PC-9 (cell line): ENCODE data around the gene DIP2C. TPM values are rescaled to one million over a fixed set of nuclear protein-coding genes. Genes with fewer than 3 reads are reported as not detected.

ENCODE experiments used
- BruUV-seq: library from RNA; stranded (reverse); fragments of 400-500 nt; replicated peaks from 2 replicates; lab custom pipeline; 2021; lab: Mats Ljungman, UMichigan
- CTCF ChIA-PET: fragments of 300-600 bp; sonication (Branson Sonifier 250); formaldehyde crosslinking; loops from one replicate; lab custom pipeline; 2022; ENCODE audit warnings: antibody characterized with exemption; lab: Charles Lee
- POLR2A ChIA-PET: fragments of 300-600 bp; sonication (Branson Sonifier 250); formaldehyde crosslinking; loops from one replicate; lab custom pipeline; 2022; ENCODE audit warnings: antibody characterized with exemption; ENCODE audit not compliant: unreplicated experiment; lab: Charles Lee
- DNase-seq, 2 experiments: peaks; one replicate each; pipeline versions ENCODE4 v3.0.0 to v3.0.0-alpha.2; 2015 to 2022; ENCODE audit warnings: mixed read lengths in 1 of 2
- H2AFZ ChIP-seq: fragments of 200-600 bp; sonication (generic); 2 replicates; pipeline ENCODE4 v1.8.1; 2017; ENCODE audit warnings: antibody characterized with exemption
- H3F3A ChIP-seq: fragments of 200-600 bp; sonication (generic); 2 replicates; pipeline ENCODE4 v1.8.1; 2017; ENCODE audit warnings: antibody characterized with exemption, mild to moderate bottlenecking, low read depth; ENCODE audit not compliant: insufficient read depth
- H3K27ac ChIP-seq: fragments of 200-600 bp; sonication (generic); 2 replicates; pipeline ENCODE4 v1.6.1; 2016; ENCODE audit warnings: mixed run types
- H3K27me3 ChIP-seq: fragments of 200-600 bp; sonication (generic); 2 replicates; pipeline ENCODE4 v1.6.1; 2016; ENCODE audit warnings: low read depth, mixed run types; ENCODE audit not compliant: insufficient read depth
- H3K36me3 ChIP-seq: fragments of 200-600 bp; sonication (generic); 2 replicates; pipeline ENCODE4 v1.6.1; 2016; ENCODE audit warnings: low read depth, mixed run types
- H3K4me1 ChIP-seq: fragments of 200-600 bp; sonication (generic); replicated peaks from 2 replicates; pipeline ENCODE4 v1.6.1; 2016; ENCODE audit warnings: mixed run types; ENCODE audit not compliant: insufficient read depth
- H3K4me2 ChIP-seq: fragments of 200-600 bp; sonication (generic); 2 replicates; pipeline ENCODE4 v1.6.1; 2017; ENCODE audit warnings: mixed run types
- H3K4me3 ChIP-seq: fragments of 200-600 bp; sonication (generic); 2 replicates; pipeline ENCODE4 v1.6.1; 2016; ENCODE audit warnings: mixed run types
- H3K79me2 ChIP-seq: fragments of 200-600 bp; sonication (generic); 2 replicates; pipeline ENCODE4 v1.6.1; 2017; ENCODE audit warnings: low read depth, mixed run types
- H3K9me2 ChIP-seq: fragments of 200-600 bp; sonication (generic); 2 replicates; pipeline ENCODE4 v1.8.1; 2017; ENCODE audit warnings: mild to moderate bottlenecking; ENCODE audit not compliant: insufficient read depth
- H3K9me3 ChIP-seq: fragments of 200-600 bp; sonication (generic); 2 replicates; pipeline ENCODE4 v1.8.1; 2016; ENCODE audit warnings: low read depth; ENCODE audit not compliant: insufficient read depth
- H4K20me1 ChIP-seq: fragments of 200-600 bp; sonication (generic); 2 replicates; pipeline ENCODE4 v1.8.1; 2017; ENCODE audit not compliant: insufficient read depth
- CTCF ChIP-seq: fragments of 200-600 bp; sonication (generic); conservative IDR thresholded peaks from 2 replicates; pipeline ENCODE4 v1.6.1; 2017; ENCODE audit warnings: mixed run types, antibody characterized with exemption, mild to moderate bottlenecking, moderate library complexity
- EZH2 ChIP-seq: fragments of 200-600 bp; sonication (generic); IDR thresholded peaks from 2 replicates; pipeline ENCODE4 v1.8.0; 2017; ENCODE audit warnings: antibody characterized with exemption, low read depth
- intact Hi-C: fragments of 100-400 bp; cut with micrococcal nuclease; formaldehyde crosslinking; loops from one replicate; pipeline ENCODE4 v1.10.0; 2022; ENCODE audit not compliant: unreplicated experiment
- total RNA-seq: library from RNA; stranded (reverse); gene quantifications from 2 replicates; pipeline ENCODE4 v1.2.3, GENCODE V29; 2021

Gene DIP2C
- total RNA-seq, 1 experiment from 2014 or later: 0.83 TPM

GRCh38 chr10:320771-321170 is 368.7 kb downstream of the DIP2C start:
- CTCF ChIA-PET: no interaction called here
- Histone ChIP-seq H2AFZ (no peak overlapping the region), H3K4me2 (no peak overlapping the region), H3K27ac (no peak overlapping the region), H3K9me3 (no peaks in the 10 kb centered on the region), H3K79me2 (no peaks in the 10 kb centered on the region), H3F3A (no peaks in the 10 kb centered on the region), H3K4me1 (no peaks in the 10 kb centered on the region), H4K20me1 (no peaks in the 10 kb centered on the region), H3K9me2 (no peaks in the 10 kb centered on the region), H3K4me3 (no peak overlapping the region), H3K27me3 (peaks cover 9% of the 10 kb centered on the region; the same call in 1 of the 2 replicates), H3K36me3 (no peaks in the 10 kb centered on the region)
- intact Hi-C loops: no loop called here
- POLR2A ChIA-PET: no interaction called here
- TF ChIP-seq CTCF: no peak
- no peak for TF ChIP-seq EZH2
- no TSS peak for BruUV-seq
- no peak for DNase-seq

- POLR2A ChIA-PET: no interaction called here
Measured at GRCh38 chr10:317926-318325, 371.5 kb downstream of the DIP2C start.

GRCh38 chr10:317271-317769 is 372.1 kb downstream of the DIP2C start:
- POLR2A ChIA-PET: no interaction called here

More at GRCh38 chr10:317926-318325, 371.5 kb downstream of the DIP2C start:
- Histone ChIP-seq H3K9me3 (no peaks in the 10 kb centered on the region), H3K4me2 (no peak overlapping the region), H3K79me2 (no peaks in the 10 kb centered on the region), H3K4me1 (no peaks in the 10 kb centered on the region), H3K27ac (no peak overlapping the region), H4K20me1 (no peaks in the 10 kb centered on the region), H3K9me2 (no peaks in the 10 kb centered on the region), H3F3A (no peaks in the 10 kb centered on the region), H3K27me3 (peaks cover 26% of the 10 kb centered on the region), H2AFZ (no peak overlapping the region), H3K36me3 (no peaks in the 10 kb centered on the region), H3K4me3 (no peak overlapping the region)
- DNase-seq: no peak
- TF ChIP-seq CTCF: no peak
- TF ChIP-seq EZH2: no peak
- intact Hi-C loops: no loop called here
- CTCF ChIA-PET: no interaction called here
- no TSS peak for BruUV-seq

More at GRCh38 chr10:317271-317769, 372.1 kb downstream of the DIP2C start:
- no peaks in the 10 kb centered on the region for H3K9me3 ChIP-seq
- CTCF ChIA-PET: no interaction called here
- H3F3A ChIP-seq: no peaks in the 10 kb centered on the region
- H4K20me1 ChIP-seq: no peaks in the 10 kb centered on the region
- H3K4me3 ChIP-seq: no peak overlapping the region
- no peaks in the 10 kb centered on the region for H3K79me2 ChIP-seq
- H3K27me3 ChIP-seq: peaks cover 30% of the 10 kb centered on the region
- no peaks in the 10 kb centered on the region for H3K9me2 ChIP-seq
- no peak overlapping the region for H3K4me2 ChIP-seq
- no peaks in the 10 kb centered on the region for H3K36me3 ChIP-seq
- no peak overlapping the region for H2AFZ ChIP-seq
- no peak for TF ChIP-seq EZH2
- no peak for TF ChIP-seq CTCF
- no TSS peak for BruUV-seq
- H3K4me1 ChIP-seq: no peaks in the 10 kb centered on the region
- intact Hi-C loops: no loop called here
- DNase-seq: no peak
- no peak overlapping the region for H3K27ac ChIP-seq
